Lung microvascular endothelial cell (primary cell): ENCODE measurements around the gene ESYT2. TPM values are rescaled to one million over a fixed set of nuclear protein-coding genes. Genes with fewer than 3 reads are reported as not detected.
A peak's percentile ranks its signal among the peaks of the same experiment; 100 is the strongest.

ENCODE experiments used
- DNase-seq, 2 donors: peaks; one replicate each; pipeline versions ENCODE4 v3.0.0 to v3.0.0-alpha.2; 2010; ENCODE audit warnings: low read depth in 2 of 2
- total RNA-seq: library from RNA; depleted of rRNA; stranded (reverse); fragments of >200 nt; gene quantifications from 2 replicates; pipeline ENCODE4 v1.2.1, GENCODE V29; 2014

ESYT2 gene
- total RNA-seq, 1 donor from 2014 or later, result 42.7 TPM

- no peak for DNase-seq
These were observed 58.0 kb downstream of the ESYT2 start for GRCh38 chr7:158771213-158771834.

- DNase-seq, result no peak
These were observed 61.6 kb downstream of the ESYT2 start for GRCh38 chr7:158767707-158768106.

DNA sequence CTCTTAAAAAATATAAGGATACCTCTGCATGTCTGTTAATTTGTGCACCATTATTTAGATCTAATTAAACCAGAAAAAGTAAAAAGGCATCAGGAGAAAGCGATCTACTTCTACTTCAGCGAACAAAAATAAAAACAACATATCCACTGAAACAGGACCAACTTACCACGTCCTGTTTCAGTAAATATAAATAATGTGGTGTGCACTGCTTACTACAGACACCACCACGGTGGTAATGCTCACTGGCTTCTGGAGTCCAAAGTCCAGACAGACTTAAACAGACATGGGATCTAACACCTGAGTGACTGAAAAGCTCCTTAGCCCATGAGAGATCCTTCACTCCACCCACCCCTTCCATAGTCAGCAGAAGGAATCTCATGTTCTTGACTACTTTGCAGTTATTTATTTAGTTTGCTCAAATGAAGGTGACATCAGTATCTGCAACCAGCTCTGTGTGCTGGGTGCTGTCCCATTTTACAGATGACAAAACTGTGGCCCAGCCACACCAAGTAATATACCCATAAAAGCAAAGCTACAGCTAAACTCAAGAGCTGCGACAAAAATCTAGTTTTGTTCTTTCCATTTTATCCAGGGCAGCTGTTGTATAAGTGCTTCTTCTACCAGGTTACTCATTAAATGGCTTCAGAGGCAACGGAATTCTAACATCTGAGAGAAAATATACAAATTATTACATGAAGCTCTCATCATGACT lies 62.6 kb downstream of the ESYT2 start:
- DNase-seq, result no peak

- no peak for DNase-seq
These were observed 64.3 kb downstream of the ESYT2 start for GRCh38 chr7:158765020-158765419.

DNA sequence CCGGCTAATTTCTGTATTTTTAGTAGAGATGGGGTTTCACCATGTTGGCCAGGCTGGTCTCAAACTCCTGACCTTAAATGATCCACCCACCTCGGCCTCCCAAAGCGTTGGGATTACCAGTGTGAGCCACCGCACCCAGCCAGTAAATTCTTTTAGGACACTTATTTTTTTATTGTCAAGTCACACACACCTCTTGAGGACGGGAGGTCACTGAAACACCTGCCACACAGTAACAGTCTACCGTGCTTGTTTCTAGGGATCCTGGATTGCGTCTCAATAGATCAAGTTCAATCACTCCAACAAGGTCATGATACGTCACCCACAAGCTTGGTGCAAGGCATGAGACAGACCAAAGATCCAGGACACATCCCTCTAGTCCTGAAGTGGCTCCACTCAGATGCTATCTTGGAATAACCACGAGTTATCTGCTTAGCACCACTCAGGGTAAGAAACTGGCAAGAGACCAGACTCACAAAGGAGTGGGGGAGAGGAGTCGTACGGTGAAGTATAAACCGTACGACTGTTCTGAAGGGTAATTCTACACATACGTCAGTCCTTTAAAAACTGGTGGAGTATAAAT lies 65.8 kb downstream of the ESYT2 start:
- DNase-seq, result no peak

- DNase-seq, result no peak
These were observed 67.4 kb downstream of the ESYT2 start for GRCh38 chr7:158761945-158762344.

- peak in 1 of 2 donors; percentile 33 for DNase-seq
These were observed 68.4 kb downstream of the ESYT2 start for GRCh38 chr7:158760936-158761335.

DNA sequence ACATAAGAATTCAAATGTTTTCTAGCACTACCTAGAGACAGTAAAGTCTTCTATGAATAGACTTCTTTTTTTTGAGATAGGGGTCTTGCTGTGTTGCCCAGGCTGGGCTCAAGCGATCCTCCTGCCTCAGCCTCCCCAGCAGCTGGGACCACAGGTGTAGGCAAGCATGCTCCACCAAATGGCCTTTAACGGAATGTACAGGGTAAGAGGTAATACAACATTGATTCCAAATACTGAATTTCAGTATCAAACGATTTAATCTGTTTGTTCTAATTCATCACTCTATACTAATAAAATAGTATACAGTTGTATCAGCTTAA lies 68.9 kb downstream of the ESYT2 start:
- no peak for DNase-seq

- DNase-seq, result no peak
These were observed 69.4 kb downstream of the ESYT2 start for GRCh38 chr7:158759749-158760444.

GRCh38 chr7:158759245-158759614 lies 70.1 kb downstream of the ESYT2 start:
- DNase-seq, result no peak

- DNase-seq, result no peak
These were observed 70.6 kb downstream of the ESYT2 start for GRCh38 chr7:158758586-158759244.

GRCh38 chr7:158757404-158757989 lies 71.8 kb downstream of the ESYT2 start:
- no peak for DNase-seq

DNA sequence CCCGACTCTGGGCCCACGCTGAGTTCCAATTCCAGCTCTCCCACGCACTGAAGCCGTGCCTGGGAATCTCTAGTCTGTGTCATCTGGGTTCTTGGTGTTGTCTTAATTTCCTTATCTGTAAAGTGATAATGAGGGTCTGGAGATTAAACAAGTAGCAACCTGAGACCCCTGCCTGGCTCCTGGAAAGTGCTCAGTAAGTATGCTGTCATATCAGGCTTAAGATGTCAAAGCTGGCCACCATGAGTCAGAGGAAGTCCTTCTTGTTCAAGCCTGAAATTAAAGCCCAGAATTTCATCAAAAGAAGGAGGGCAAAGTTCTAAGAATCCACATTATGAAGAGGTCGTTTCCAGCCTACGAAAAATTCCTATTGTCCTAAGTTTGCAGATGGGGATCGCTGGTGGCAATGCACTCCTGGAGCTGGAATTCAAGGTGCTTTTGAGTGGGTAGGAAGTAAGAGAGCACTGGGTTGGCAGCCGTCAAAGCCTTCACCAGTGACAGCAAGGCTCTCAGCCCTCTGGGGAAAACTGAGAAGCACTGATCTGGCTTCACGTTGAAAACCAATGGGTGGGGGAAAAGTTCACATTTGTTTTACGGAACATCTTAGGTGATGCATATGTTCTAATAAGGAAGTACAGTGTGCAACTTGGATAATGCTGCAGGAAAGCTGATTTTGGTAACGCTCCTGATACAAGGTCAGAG lies 74.4 kb downstream of the ESYT2 start:
- peak in 1 of 2 donors; percentile 25 for DNase-seq

- no peak for DNase-seq
These were observed 75.4 kb downstream of the ESYT2 start for GRCh38 chr7:158753900-158754299.

- DNase-seq, result no peak
These were observed 77.6 kb downstream of the ESYT2 start for GRCh38 chr7:158751751-158752150.

DNA sequence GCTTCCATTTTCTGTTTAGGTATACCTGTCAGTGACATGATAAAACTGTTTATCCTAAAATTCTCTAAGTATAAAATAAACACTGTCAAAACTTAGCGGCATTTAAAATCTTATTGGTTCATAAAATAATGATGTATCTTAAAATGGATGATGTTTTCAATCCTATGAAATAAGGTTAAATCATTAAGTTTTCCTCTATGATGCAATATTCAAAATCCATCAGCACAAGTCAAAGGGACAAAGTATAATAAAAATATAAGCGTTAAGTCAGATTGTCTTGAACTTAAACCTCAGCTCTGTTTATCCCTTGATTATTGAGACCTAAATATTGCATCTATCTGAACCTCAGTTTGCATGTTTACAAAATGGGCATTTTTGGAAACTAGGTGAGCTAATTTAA lies 78.1 kb downstream of the ESYT2 start:
- no peak for DNase-seq

GRCh38 chr7:158750702-158751101 lies 78.6 kb downstream of the ESYT2 start:
- no peak for DNase-seq

GRCh38 chr7:158749396-158749795 lies 79.9 kb downstream of the ESYT2 start:
- DNase-seq, result no peak

- DNase-seq, result no peak
These were observed 81.0 kb downstream of the ESYT2 start for GRCh38 chr7:158748335-158748734.

DNA sequence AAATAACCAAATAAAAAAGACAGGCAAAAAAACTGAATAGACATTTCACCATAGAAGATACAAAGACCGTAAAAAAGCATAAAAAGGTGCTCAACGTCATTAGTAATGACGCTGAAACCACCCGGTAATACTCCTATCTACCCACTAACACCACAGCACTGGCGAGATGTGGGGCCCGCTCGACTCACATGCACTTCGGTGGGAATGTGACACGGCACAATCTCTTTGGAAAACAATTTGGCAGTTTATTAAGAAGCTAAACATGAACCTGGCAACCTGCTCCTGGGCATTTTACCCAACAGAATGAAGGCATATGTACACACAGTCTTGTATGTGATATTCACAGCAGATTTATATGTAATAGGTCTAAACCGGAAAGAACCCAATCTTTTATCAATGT lies 81.9 kb downstream of the ESYT2 start:
- DNase-seq, result no peak

DNA sequence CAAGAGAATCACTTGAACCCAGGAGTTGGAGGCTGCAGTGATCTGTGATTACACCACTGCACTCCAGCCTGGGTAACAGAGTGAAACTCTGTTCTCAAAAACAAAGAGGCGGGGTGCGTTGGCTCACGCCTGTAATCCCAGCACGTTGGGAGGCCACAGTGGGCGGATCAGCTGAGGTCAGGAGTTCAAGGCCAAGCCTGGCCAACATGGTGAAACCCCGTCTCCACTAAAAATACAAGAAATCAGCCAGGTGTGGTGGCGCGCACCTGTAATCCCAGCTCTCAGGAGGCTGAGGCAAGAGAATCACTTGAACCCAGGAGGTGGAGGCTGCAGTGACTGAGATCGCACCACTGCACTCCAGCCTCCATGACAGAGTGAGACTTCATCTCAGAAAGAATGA lies 82.4 kb downstream of the ESYT2 start:
- no peak for DNase-seq
